IPS-NIHi11 (cell line): ENCODE data around the gene GALNT9.
"Not testable (repeated sequence)": the region's sequence is repeated elsewhere in the genome, so short reads cannot be mapped to it uniquely, and the experiment has no call there.

Experiments used
- DNase-seq: peaks from one replicate; pipeline ENCODE4 v3.0.0; 2012; ENCODE audit warnings: mixed read lengths, low spot score

Gene GALNT9

DNA sequence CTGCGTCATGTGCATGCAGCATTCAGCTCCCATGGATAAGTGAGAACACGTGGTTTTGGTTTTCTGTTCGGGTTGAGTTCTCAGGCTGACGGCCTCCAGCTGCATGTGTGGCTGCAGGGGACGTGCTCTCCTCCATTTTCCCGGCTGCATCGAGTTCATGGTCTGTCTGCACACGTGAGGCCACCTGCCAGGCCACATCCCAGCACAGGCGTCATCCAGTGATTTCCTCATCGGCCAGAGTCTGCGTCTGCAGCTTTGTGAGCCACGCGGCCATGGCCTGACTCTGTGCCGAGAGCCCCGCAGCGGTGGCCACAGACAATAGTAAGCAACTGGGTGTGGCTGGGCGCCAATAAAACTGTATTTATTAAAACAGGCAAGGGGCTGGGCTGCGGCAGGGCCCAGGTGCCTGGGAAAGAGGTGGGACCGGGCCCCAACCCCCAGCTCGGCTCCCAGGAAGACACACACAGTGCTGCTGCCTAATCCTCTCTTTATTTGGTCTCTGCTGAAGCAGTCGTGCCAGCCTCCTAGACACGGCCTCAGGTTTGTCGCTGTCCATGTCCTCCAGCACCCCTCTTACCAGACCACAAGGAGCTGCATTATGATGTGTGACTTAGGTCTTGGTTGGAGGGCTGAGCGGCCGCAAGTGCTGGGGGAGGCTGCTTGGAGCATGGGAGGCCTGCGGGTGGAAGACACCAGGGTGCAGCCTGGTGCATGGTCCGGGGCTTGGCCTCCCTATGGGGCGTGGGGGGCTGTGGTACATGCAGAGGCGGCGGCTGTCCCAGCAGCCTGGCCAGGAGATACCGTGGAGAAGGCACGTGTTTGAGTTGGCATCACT is 133.1 kb downstream of the GALNT9 start:
- no peak for DNase-seq

GRCh38 chr12:132195242-132195641 is 134.1 kb downstream of the GALNT9 start:
- DNase-seq: not testable (repeated sequence)

DNA sequence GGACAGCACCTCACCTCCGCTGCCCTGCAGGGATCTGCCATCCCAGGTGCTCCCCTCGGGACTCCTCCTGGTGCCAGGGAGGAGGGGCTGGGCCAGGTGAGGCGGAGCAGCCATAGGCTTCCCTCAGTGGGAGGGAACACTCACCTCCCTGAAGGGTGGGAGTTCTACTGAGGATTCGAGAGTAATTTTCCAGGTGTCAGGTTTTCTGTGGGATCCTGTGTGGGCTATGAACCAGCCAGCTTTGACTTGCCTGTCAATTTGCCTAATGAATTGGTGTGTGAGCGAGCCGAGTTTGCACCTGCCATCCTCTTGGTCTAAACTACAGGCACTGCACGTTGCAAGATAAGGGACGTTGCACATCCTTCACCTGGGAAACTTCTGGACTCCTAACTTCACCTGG is 134.8 kb downstream of the GALNT9 start:
- no peak for DNase-seq

DNA sequence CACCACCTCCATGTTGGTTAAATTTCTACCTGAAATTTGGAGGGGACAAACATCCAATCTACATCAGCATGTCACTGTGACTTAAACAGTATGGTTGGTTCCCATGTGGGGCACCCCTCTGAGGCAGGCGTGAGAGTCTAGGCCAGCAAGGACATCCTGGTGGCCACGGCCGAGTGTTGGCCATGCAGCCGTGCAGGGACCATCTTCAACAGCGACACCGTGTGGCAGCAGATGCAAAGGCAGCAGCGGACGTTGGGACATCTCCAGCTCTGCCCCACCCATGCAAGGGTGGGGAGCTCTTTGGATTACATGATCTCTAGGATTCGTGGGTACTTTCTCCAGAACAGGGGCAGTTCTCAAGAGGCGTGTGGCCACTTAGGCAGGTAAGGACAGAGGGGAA is 135.3 kb downstream of the GALNT9 start:
- DNase-seq: peak; percentile 78

DNA sequence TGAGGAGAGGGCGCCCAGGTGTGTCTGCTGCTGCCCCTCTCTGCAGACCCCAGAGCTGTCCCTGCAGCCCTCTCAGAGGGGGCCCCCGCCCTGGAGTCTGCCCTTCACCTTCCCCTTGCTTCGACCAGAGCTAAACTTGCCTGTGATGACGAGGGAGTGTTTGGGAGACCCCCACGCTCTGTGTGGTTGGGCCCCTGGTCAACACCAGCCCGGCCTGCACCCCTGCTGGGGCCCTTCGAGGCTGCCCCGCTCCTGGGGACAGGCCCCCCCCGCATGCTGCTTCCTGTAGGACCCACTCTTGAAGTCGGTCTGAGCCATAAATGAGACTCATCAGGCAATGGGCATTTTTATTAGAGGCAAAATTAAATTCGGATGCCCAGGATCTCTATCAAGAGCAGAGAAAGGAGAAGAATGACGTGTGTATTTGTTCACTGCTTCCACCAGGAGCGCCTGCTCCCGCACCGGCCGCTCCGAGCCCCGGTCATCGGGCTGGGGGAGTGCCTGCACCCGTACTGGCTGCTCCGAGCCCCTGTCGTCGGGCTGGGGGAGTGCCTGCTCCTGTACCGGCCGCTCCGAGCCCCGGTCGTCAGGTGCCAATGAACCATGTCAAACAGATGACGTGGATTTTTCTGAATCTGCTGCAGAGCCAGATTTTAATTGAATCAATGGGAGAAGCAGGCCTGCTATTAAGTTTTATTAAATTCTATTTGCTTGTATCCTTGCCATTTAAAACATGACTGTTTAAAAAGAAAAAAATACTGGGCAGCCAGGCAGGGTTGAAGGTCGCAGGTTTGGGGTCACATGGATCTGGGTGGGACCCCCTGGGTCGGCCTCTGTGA is 137.5 kb downstream of the GALNT9 start:
- peak; percentile 66 for DNase-seq

DNA sequence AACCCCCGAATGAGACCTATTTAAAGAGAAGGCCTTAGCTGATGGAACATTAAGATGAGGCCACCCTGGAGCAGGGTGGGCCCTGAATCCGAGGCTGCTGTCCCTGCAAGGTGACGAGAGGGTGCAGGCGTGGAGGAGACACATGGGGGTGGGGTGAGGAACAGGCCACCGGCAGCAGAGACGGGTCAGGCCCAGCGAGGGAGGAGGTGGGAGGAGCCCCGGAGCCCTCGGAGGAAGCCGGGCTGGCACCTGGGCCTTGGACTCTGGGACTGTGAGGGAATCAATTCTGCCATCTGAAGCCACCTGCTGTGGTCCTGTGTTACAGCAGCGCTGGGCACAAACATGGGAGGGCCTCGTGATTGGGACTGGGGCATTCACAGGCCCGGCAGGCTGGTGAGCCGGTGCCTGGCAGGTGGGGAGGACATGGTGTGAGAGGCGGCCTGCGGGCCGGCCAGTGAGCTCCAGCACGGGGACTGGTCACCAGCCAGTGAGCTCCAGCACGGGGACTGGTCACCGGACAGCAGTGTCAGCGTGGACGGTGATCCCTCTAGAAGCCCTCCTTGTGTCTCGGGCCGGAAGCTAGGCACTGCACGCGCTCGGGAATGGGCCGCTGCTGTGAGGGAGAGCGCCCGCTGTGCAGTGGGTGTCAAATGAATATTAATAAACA is 138.4 kb downstream of the GALNT9 start:
- DNase-seq: no peak

GRCh38 chr12:132190012-132190755 is 139.2 kb downstream of the GALNT9 start:
- peak; percentile 80 for DNase-seq

DNA sequence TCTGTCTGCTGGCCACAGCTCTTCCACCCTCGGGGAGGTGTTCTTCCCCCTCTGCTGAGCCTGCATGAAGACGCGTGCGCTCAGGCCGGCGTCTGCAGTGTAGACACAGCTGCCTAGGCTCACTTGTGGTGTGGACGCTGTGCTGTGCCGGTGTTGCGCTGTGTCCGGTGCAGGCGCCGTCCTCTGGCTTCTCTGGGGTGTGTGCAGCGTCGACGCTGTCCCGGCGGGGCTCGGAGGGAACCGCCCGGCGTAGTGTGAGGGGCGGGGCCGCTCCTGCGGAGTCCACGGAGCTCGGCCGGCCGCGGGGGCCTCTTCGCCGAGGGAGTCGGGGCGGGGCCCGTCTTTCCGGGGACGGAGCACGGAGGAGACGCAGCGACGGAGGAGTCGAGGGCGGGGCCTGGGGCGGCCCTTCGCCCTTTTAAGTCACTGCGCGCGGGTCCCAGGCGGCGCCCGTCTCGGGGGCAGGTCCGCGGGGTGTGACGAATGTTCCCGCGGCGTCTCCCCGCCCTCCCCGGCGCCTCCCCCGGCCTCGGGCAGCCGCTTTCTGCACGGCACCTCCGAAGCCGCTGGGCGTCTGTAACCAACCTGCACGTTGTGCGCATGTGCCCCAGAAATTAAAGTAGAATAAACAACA is 139.9 kb downstream of the GALNT9 start:
- DNase-seq: peak; percentile 91

GRCh38 chr12:132188916-132189325 is 140.5 kb downstream of the GALNT9 start:
- no peak for DNase-seq

DNA sequence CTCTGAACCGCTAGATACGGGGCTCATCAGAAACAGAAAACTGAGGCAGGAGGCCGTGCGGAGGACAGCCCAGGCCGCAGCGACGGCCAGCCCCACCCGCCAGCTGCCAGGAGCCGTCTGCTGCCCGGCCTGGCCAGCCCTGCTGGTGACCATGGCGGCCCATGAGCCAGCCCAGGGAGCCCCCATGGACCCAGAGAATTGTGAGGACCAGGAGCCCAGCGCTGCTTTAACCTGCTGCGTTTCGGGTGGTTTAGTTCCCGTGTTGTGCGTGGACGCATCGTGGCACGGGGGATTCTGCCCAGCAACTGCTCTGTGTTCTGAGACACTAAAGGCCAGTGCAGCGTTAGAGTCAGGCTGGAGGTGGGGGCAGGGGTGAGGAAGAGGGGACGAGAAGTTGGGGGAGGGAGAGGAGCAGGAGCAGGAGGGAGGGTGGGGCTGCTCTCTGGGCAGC is 140.9 kb downstream of the GALNT9 start:
- DNase-seq: no peak

DNA sequence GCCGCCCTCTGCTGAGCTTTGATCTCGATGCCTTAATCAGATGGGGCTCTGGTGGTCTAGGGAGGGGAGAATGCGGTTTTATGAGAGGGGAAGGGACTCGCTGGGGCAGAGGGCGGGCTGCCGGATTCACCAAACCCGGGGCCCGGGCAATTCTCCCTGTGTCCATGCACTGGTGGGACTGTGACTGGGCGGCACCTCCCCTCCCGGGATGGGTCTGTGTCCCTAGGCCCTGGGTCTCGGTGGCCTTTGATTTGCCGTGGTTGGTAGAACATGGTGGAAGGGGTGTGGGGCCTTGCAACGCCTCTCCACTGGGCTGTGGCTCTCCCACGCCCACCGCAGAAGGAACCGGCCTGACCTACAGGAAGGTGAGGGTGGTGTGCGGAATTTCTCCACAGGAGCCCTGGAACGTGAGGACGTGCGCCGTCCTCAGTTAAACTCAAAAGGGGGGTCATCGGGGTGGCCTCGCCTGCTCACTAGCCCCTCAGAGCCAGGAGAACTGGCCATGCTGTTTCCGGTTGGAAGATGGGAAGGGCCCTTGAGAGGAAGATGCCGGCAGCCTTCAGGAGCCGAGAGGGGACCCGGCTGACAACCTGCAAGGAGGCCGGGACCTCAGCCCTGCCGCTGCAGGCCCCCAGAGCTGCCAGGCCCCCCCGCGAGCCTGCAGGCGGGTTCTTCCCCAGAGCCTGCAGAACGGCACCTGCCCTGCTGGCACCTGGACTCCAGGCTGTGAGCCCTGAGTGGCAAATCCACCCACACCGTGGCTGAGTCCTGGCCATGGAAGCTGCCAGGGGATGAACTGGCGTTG is 141.5 kb downstream of the GALNT9 start:
- no peak for DNase-seq

GRCh38 chr12:132186857-132187620 is 142.3 kb downstream of the GALNT9 start:
- no peak for DNase-seq

GRCh38 chr12:132186208-132186856 is 143.1 kb downstream of the GALNT9 start:
- DNase-seq: no peak

GRCh38 chr12:132185705-132186104 is 143.7 kb downstream of the GALNT9 start:
- no peak for DNase-seq

DNA sequence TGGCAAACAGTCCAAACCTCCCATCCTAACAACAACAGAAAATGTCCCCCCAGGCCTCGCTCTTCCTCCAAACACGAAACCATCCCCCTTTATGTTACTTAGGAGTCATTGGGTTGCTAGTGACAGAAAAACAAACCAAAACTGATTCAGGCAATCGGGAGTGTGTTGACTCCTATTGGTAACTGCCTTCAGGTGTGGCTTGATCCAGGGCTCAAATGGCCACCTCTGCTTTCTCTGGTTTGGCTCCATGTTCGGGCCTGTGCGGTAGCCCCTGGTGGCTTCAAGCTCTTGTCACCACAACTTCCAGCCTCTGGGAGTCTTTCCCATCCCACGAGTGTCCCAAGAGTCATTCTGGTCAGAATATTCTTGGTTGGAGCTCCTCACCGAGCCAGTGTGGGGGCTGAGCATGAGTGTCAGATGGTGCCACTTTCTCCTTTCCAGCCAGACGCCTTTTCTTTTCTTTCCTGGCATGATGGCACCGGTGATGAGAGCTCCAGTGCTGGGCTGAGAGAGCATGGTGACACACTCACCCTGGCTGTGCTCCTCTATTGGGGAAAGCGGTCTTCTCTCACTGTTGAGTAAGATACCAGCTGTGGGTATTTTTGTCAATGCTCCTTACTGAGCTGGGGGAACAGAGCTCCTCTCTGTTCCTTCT is 146.6 kb downstream of the GALNT9 start:
- DNase-seq: no peak

DNA sequence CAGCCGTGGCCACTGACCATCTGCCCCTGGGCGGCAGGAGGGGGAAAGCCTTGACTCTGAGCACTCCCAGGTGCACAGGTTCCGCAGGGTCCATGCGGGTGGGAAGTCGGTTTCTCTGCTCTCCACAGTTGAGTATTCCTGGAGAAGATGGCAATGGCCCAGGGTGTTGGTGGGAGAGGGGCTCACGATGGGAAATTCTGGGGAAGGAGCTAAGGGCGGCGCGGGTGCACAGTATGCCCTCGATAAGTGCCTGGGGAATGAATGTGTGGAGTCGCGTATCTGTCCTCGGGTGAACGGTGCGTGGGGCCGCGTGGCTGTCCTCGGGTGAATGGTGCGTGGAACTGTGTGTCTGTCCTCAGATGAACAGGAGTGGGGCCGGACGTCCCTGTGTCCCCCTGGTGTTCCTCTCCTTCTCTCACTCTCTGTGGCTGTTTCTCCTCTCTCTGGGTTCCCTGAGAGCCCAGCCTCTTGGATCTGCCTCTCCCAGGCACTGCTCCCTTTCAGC is 147.1 kb downstream of the GALNT9 start:
- no peak for DNase-seq

- no peak for DNase-seq
Observed at GRCh38 chr12:132181570-132182200, 147.7 kb downstream of the GALNT9 start.
